Stimulated activated CD4-positive, alpha-beta T cell treated with anti-CD3 and anti-CD28 coated beads, TNF-alpha, amount 100 ng/mL, for 48 hours (primary cell): ENCODE results near the gene OGG1.
"Not testable (repeated sequence)": the region's sequence is repeated elsewhere in the genome, so short reads cannot be mapped to it uniquely, and the experiment has no call there.

Experiments used
- DNase-seq, 3 donors: peaks; one replicate each; pipeline ENCODE4 v3.0.0-alpha.2; 2020; ENCODE audit warnings: low read depth in 3 of 3

Gene OGG1

GRCh38 chr3:9762871-9763270 is 13.1 kb downstream of the OGG1 start:
- DNase-seq, result no peak

- no peak for DNase-seq
Observed at GRCh38 chr3:9765865-9766264, 16.1 kb downstream of the OGG1 start.

GRCh38 chr3:9767418-9767817 is 17.7 kb downstream of the OGG1 start:
- DNase-seq, result no peak

GRCh38 chr3:9768141-9768775 is 18.5 kb downstream of the OGG1 start:
- DNase-seq, result no peak

- no peak for DNase-seq
Observed at GRCh38 chr3:9769012-9769411, 19.3 kb downstream of the OGG1 start.

GRCh38 chr3:9769426-9770275 is 19.9 kb downstream of the OGG1 start, which contains the start of gene CAMK1:
Gene CAMK1 (minus strand): TSS chr3:9769947. CDS start chr3:9767749, 2,198 bp downstream.
- DNase-seq, result peak; percentile 55 to 66 (median 62)

GRCh38 chr3:9770276-9770812 is 20.6 kb downstream of the OGG1 start:
- DNase-seq, result no peak

- not testable (repeated sequence) for DNase-seq
Observed at GRCh38 chr3:9771007-9771406, 21.3 kb downstream of the OGG1 start.

GRCh38 chr3:9776896-9777693 is 27.3 kb downstream of the OGG1 start:
- no peak for DNase-seq

- peak in 1 of 3 donors; percentile 23 for DNase-seq
Observed at GRCh38 chr3:9777694-9778021, 27.9 kb downstream of the OGG1 start.

GRCh38 chr3:9778143-9779074 is 28.7 kb downstream of the OGG1 start:
- peak; percentile 51 to 69 (median 61) for DNase-seq

- no peak for DNase-seq
Observed at GRCh38 chr3:9779075-9779593, 29.4 kb downstream of the OGG1 start.

- DNase-seq, result peak in 1 of 3 donors; percentile 30
Observed at GRCh38 chr3:9779721-9780457, 30.1 kb downstream of the OGG1 start.

GRCh38 chr3:9780458-9780812 is 30.7 kb downstream of the OGG1 start:
- no peak for DNase-seq

- no peak for DNase-seq
Observed at GRCh38 chr3:9780910-9781309, 31.2 kb downstream of the OGG1 start.

GRCh38 chr3:9781551-9781950 is 31.8 kb downstream of the OGG1 start:
- DNase-seq, result no peak

GRCh38 chr3:9781978-9782603 is 32.3 kb downstream of the OGG1 start:
- no peak for DNase-seq

GRCh38 chr3:9782770-9783169 is 33.0 kb downstream of the OGG1 start:
- DNase-seq, result no peak

- DNase-seq, result no peak
Observed at GRCh38 chr3:9783954-9784353, 34.2 kb downstream of the OGG1 start.

GRCh38 chr3:9784965-9785364 is 35.2 kb downstream of the OGG1 start:
- no peak for DNase-seq
